Muscle of leg (tissue), 11 donors: Measurements from ENCODE around the gene STAC. TPM values are rescaled to one million over a fixed set of nuclear protein-coding genes. Genes with fewer than 3 reads are reported as not detected.

ENCODE experiments used
- DNase-seq: peaks from one replicate; pipeline ENCODE4 v3.0.0; 2013
- H3K27ac ChIP-seq: one replicate; pipeline ENCODE4 v1.5.1; 2013; ENCODE audit warnings: mild to moderate bottlenecking, low read length, control low read depth
- H3K27me3 ChIP-seq: one replicate; pipeline ENCODE4 v1.6.1; 2013; ENCODE audit warnings: low read length; ENCODE audit not compliant: control insufficient read depth, insufficient read depth
- H3K36me3 ChIP-seq: one replicate; pipeline ENCODE4 v1.6.1; 2013; ENCODE audit warnings: low read length; ENCODE audit not compliant: control insufficient read depth, insufficient read depth
- H3K4me1 ChIP-seq: one replicate; pipeline ENCODE4 v1.6.1; 2013; ENCODE audit warnings: low read length; ENCODE audit not compliant: control insufficient read depth, insufficient read depth
- H3K4me3 ChIP-seq: one replicate; pipeline ENCODE4 v1.5.1; 2013; ENCODE audit warnings: low read length, control low read depth
- H3K9me3 ChIP-seq: replicated peaks from 2 replicates; pipeline ENCODE4 v1.6.1; 2013; ENCODE audit warnings: low read depth, low read length; ENCODE audit not compliant: control insufficient read depth
- WGBS: methylation state at CpG from one replicate; pipeline ENCODE4 v1.1.5; 2013; ENCODE audit warnings: missing lambda C conversion rate; ENCODE audit not compliant: insufficient coverage; 5-methylcytosine and 5-hydroxymethylcytosine counted together
- polyA plus RNA-seq, 8 donors: library from polyadenylated mRNA; unstranded; fragments of 120-200 nt; gene quantifications; one replicate each; pipeline versions ENCODE4 v1.2.1 to v1.2.3, GENCODE V29; 2013; ENCODE audit warnings: inconsistent platforms in 1 of 8, low replicate concordance in 1 of 8; ENCODE audit not compliant: insufficient read length in 8 of 8, insufficient read depth in 1 of 8
- total RNA-seq: library from RNA; stranded (reverse); fragments of 120-200 nt; gene quantifications from one replicate; pipeline ENCODE4 v1.2.4, GENCODE V29; 2013

Gene STAC
- total and polyA plus RNA-seq, 9 donors: 29.9 to 73.5 (median 44.4) TPM

DNA sequence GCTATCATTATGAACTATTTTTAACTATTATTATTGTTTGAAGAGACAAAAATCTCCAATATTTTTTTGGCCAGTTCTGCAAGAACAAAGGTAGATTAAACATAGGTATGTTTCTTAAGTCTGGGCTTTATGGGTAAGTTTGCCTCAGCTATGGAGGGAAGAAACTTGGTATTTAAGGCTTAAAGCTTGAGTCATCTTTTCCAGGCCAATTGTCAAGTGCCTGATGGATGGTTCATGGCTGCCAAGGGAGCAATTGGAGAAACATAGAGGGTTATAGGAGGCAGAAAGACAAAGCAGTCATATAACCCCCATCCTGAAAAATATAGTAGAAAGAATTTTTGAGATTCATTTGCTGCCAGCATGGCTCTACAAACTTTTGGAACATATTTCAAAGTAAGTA lies 7.2 kb upstream of the STAC start:
- H3K9me3 ChIP-seq: no peaks in the 10 kb centered on the region
- no peak overlapping the region for H3K27ac ChIP-seq
- no peaks in the 10 kb centered on the region for H3K36me3 ChIP-seq
- no peaks in the 10 kb centered on the region for H3K4me1 ChIP-seq
- peak; percentile 60 for DNase-seq
- H3K27me3 ChIP-seq: no peaks in the 10 kb centered on the region
- no peak overlapping the region for H3K4me3 ChIP-seq

DNA sequence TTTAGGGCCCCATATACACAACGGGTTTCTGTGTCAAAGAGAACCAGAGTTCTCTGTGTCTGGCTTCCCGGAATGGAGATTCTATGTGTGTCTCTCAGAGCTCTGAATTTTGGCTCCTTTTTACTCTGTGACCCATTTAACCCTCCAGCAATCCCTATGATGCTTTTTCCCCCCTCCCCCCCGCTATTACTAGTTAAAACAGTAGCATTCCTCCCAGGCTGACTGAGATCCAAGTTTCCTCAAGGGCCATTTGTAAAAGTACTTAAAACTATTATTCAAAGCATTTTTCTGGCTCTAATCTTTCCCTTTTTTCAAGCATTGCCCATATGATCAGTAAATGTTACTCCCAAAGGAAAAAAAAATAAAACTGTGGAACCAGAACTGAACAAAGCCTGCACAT lies 6.6 kb upstream of the STAC start:
- DNase-seq: peak; percentile 65
- no peaks in the 10 kb centered on the region for H3K9me3 ChIP-seq
- no peak overlapping the region for H3K4me3 ChIP-seq
- no peak overlapping the region for H3K27ac ChIP-seq
- 52% methylated on average over 2 of the region's 3 CpGs for WGBS
- no peaks in the 10 kb centered on the region for H3K36me3 ChIP-seq
- no peaks in the 10 kb centered on the region for H3K27me3 ChIP-seq
- no peaks in the 10 kb centered on the region for H3K4me1 ChIP-seq

DNA sequence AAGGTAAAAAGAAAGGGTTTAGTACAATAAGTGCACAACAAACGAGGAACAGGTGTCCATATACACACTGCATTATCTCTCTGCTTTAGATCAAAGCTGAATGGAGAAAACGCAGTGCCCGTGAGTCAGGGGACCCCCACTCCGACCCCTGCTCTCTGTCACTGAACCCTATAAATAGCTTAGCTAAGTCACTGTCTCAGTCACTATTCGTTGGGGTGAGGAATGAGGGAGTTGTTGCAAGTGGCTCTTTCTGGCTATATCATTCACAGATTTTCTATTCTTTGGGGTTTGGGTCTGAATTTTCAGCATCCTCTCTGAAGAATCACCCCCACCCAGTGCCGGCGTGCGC lies 458 bp upstream of the STAC start:
- no peak overlapping the region for H3K27ac ChIP-seq
- H3K27me3 ChIP-seq: peaks cover 12% of the 10 kb centered on the region
- no peaks in the 10 kb centered on the region for H3K36me3 ChIP-seq
- peaks cover 8% of the 10 kb centered on the region for H3K4me1 ChIP-seq
- no peak for DNase-seq
- peak overlapping the region; percentile 64 for H3K4me3 ChIP-seq
- 28% methylated on average over 5 of the region's 8 CpGs for WGBS
- no peaks in the 10 kb centered on the region for H3K9me3 ChIP-seq

DNA sequence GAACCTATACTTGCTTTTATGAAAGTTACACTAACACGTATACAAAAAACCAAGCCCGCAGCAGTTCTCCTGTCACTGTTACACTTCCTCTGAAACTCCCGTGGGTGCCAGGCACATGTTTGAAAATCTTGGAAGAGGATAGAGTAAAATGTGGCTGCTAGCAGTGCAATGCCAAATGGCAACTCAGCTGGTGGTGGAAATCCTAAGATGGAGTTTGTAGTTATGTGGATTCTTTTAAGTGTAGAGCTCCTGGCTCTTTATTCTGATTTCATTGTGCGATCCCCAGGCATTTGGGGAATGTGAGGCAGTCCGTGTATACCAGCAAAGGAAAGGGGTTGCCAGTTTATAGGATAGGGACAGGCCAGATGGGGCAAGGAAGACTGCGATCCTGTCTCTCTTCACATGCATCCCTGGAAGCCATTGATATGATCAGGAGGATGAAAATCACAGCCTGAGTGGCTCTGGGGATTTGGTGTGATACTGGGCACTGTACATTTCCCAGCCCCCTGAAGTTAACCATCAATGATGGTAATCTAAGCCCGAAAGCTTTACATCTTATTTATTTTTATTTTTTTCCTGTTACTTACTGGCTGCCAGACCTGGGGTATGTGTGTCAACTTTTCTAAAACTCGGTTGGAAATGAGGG lies 1.1 kb downstream of the STAC start:
- peak; percentile 39 for DNase-seq
- H3K4me1 ChIP-seq: peaks cover 8% of the 10 kb centered on the region
- peak overlapping the region; percentile 55 for H3K27ac ChIP-seq
- no CpG with 5 or more reads among the region's 8 CpGs for WGBS
- no peaks in the 10 kb centered on the region for H3K9me3 ChIP-seq
- H3K36me3 ChIP-seq: no peaks in the 10 kb centered on the region
- H3K4me3 ChIP-seq: peak overlapping the region; percentile 64
- peaks cover 12% of the 10 kb centered on the region for H3K27me3 ChIP-seq

- no peaks in the 10 kb centered on the region for H3K27me3 ChIP-seq
- H3K9me3 ChIP-seq: no peaks in the 10 kb centered on the region
- no peak for DNase-seq
- no peak overlapping the region for H3K27ac ChIP-seq
- H3K4me3 ChIP-seq: no peak overlapping the region
- H3K36me3 ChIP-seq: no peaks in the 10 kb centered on the region
- H3K4me1 ChIP-seq: no peaks in the 10 kb centered on the region
- WGBS: no CpG with 5 or more reads among the region's 1 CpG
These were observed 13.3 kb downstream of the STAC start for GRCh38 chr3:36393563-36393962.

DNA sequence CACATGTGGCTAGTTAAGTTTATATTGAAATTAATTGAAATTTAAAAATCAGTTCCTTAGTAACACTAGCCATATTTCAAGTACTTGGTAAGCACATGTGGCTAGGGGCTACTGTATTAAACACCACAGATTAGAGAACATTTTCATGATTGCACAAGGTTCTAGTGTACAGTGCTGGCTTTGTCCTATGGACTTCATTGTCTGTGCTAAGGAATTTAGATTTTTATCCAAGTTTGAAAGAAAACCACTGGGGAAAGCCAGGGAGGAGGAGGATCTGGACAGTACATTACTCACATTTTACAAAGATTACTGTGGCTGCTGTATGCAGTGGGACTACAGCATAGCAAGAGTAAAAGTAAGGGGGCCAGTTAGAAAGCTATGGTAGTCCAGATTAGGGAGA lies 13.9 kb downstream of the STAC start:
- peaks cover 3% of the 10 kb centered on the region for H3K4me1 ChIP-seq
- no peaks in the 10 kb centered on the region for H3K9me3 ChIP-seq
- peak; percentile 41 for DNase-seq
- H3K27ac ChIP-seq: no peak overlapping the region
- no peaks in the 10 kb centered on the region for H3K27me3 ChIP-seq
- H3K36me3 ChIP-seq: no peaks in the 10 kb centered on the region
- H3K4me3 ChIP-seq: no peak overlapping the region

DNA sequence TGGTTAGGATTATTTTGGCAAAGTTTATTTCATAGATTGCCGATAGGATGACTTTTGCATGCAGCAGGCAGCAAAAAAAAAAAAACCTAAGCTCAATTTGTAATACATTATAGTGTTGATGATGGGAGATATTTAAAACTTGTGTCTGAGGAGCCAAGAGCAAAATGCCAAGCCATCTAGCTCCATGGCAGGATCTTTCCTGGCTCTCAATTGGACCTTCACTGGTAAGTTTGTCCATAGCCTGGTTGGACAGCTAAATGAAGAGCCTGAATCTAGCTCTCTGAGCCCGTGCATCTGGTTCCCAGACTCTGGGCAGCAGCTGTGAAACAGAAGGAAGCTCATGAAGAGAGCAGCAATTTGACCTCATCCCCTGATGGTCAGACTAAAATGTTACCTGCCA lies 17.5 kb downstream of the STAC start:
- 17% methylated on average over 1 of the region's 2 CpGs for WGBS
- Histone ChIP-seq H3K27ac (no peak overlapping the region), H3K27me3 (no peaks in the 10 kb centered on the region), H3K9me3 (no peaks in the 10 kb centered on the region), H3K4me3 (no peak overlapping the region), H3K36me3 (no peaks in the 10 kb centered on the region), H3K4me1 (peaks cover 7% of the 10 kb centered on the region)
- peak; percentile 73 for DNase-seq

DNA sequence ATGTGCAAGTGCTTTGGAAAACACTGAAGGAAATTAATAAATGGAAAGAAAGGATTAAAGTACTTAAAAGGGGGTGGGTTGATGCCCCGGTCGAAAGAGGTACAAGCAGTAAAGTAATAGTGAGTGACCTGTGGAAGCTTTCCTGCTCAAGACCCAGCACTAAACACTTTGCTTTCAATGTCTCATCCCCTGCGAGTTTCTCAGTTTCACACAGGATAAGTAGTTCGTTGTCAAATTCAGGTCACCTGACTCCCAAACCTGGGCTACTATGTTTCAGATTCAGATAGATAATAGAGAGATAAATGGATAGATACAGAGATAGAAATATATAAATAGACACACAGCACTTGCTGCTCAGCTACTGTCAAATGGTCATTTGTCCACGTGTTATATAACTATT lies 19.6 kb downstream of the STAC start:
- Histone ChIP-seq H3K9me3 (no peaks in the 10 kb centered on the region), H3K4me1 (peaks cover 7% of the 10 kb centered on the region), H3K27me3 (no peaks in the 10 kb centered on the region), H3K27ac (no peak overlapping the region), H3K36me3 (no peaks in the 10 kb centered on the region), H3K4me3 (no peak overlapping the region)
- no CpG with 5 or more reads among the region's 5 CpGs for WGBS
- DNase-seq: no peak

GRCh38 chr3:36401056-36401455 lies 20.8 kb downstream of the STAC start:
- Histone ChIP-seq H3K9me3 (no peaks in the 10 kb centered on the region), H3K27me3 (no peaks in the 10 kb centered on the region), H3K36me3 (no peaks in the 10 kb centered on the region), H3K4me3 (no peak overlapping the region), H3K4me1 (peaks cover 7% of the 10 kb centered on the region), H3K27ac (no peak overlapping the region)
- peak; percentile 35 for DNase-seq
- no CpG with 5 or more reads among the region's 1 CpG for WGBS

GRCh38 chr3:36403661-36404060 lies 23.4 kb downstream of the STAC start:
- no peaks in the 10 kb centered on the region for H3K36me3 ChIP-seq
- H3K4me3 ChIP-seq: no peak overlapping the region
- DNase-seq: no peak
- H3K27me3 ChIP-seq: no peaks in the 10 kb centered on the region
- no peaks in the 10 kb centered on the region for H3K9me3 ChIP-seq
- H3K27ac ChIP-seq: no peak overlapping the region
- H3K4me1 ChIP-seq: peaks cover 7% of the 10 kb centered on the region

GRCh38 chr3:36405190-36405589 lies 24.9 kb downstream of the STAC start:
- WGBS: 86% methylated on average over 2 of the region's 4 CpGs
- no peak overlapping the region for H3K4me3 ChIP-seq

More at GRCh38 chr3:36405190-36405589, 24.9 kb downstream of the STAC start:
- DNase-seq: no peak
- Histone ChIP-seq H3K27ac (no peak overlapping the region), H3K27me3 (no peaks in the 10 kb centered on the region), H3K36me3 (no peaks in the 10 kb centered on the region), H3K4me1 (no peaks in the 10 kb centered on the region), H3K9me3 (no peaks in the 10 kb centered on the region)
